NCI-H774 (cell line): ENCODE measurements around the gene MST1.

Experiments used
- DNase-seq: peaks from one replicate; lab custom pipeline; 2025; lab: John Stamatoyannopoulos, UW

Gene MST1

GRCh38 chr3:49689046-49689907, at the start of gene MST1, which contains the start of gene RNF123:
Gene MST1 (minus strand): TSS chr3:49689474. CDS start chr3:49688691, 783 bp downstream.
Gene RNF123 (plus strand): TSS chr3:49689557. CDS start chr3:49691166, 1,609 bp downstream.
- DNase-seq, result no peak

- DNase-seq, result no peak
Measured at GRCh38 chr3:49738067-49738713, 48.9 kb upstream of the MST1 start.

GRCh38 chr3:49734752-49735151, 45.5 kb upstream of the MST1 start:
- no peak for DNase-seq

DNA sequence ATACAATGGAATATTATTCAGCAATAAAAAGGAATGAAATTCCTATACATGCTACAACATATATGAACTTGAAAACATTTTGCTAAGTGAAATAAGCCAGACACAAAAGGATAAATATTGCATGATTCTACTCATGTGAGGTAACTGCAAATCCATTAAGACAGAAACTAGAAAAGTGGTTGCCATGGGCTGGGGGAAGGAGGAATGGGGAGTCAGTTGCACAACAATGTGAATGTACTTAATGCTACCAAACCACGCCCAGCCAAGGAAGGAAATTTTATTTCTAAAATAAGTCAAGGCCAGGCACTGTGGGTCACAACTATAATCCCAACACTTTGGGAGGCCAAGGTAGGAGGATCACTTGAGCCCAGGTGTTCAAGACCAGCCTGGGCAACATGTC, 44.3 kb upstream of the MST1 start:
- no peak for DNase-seq

GRCh38 chr3:49732597-49732996, 43.3 kb upstream of the MST1 start:
- DNase-seq, result no peak

- DNase-seq, result no peak
Measured at GRCh38 chr3:49729966-49730609, 40.8 kb upstream of the MST1 start.

DNA sequence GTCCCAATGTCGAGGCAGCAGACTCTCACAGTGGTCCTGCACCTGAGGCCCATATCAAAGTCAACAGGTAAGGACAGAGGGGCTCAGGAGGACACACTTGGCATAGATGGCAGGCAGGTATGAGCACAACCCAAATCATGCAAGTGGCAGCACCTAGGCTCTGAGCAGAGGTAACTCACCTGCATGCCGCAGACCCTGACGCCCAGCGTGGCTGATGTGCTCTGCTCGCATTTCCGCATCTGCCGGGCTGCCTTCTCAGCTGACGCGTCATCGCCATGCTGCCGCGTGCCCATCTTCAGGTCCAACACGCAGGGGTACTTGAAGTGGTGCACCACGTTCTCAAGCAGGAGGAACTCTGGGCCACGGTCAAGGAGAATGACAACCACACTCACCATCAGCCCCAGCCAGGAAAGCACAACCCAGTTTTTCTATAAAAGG, 38.7 kb upstream of the MST1 start:
- DNase-seq, result no peak

DNA sequence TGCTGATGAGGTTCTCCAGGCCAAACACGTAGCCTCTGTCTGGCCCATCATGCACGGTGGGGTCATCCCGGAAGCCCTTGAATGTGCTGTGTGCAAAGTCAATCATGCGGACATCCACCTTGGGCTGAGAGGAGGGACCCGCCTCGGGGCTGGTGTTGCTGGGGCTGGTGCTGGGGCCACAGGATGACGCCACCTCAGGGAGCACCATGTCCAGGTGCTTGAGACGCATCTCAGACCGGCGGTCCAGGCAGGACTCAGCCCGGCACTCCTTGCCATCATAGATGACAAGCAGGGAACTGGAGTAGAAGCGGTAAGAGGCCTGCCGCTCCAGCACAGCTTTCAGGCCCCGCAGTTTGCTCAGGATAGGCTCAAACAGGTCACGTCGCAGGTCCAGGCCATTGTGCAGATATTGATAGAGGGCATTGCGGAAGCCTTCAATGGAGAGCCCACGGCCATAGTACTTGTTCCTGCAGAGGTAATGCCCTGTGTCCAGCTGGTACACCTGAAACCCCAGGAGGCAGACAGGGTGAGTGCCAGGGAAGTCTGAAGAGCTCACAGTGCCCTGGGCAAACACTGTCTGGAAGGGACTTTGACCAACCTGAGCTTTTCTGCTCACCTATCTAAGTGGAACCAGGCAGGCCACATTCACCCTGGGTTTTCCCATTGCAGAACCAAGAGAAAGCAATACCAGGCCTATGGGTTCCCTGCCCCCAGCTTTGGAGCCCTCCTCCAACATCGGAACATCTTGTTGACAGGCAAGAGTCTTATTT, 38.1 kb upstream of the MST1 start:
- DNase-seq, result no peak

DNA sequence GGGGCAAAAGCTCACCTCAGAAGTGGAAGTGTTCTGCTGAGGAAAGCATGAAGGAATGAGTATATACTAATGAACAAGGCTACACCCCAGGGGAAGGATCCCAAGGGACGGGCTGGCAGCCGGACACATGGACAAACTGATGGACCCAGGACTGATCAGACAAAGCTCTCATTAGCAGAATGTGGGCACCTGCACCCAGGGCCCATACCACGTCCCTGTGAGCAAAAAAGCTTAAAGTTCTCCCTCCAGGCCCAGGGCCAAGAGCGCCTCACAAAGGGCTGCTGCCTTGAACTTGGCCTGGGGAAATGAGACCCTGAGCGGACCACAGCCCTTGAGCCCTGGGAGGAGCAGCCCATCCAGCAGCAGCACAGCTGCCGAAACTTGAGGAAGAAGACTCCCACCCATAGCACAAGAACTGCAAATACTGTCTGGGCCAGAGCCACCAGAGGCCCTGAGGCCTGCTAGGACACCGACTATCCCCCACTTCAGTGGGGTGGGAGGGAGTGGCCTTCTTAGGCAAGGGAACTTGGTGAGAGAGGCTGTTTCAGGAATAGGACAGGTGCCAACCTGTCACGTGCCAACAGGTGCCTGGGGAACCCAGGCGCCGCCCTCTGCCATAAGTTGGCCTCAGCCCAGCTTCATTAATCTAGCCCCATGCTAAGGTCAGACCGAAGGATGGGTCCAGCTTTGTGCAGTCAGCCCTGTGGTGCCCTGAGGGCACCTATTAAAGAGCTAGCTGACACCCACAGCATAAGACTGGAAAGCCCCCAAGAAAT, 36.8 kb upstream of the MST1 start:
- DNase-seq, result no peak

DNA sequence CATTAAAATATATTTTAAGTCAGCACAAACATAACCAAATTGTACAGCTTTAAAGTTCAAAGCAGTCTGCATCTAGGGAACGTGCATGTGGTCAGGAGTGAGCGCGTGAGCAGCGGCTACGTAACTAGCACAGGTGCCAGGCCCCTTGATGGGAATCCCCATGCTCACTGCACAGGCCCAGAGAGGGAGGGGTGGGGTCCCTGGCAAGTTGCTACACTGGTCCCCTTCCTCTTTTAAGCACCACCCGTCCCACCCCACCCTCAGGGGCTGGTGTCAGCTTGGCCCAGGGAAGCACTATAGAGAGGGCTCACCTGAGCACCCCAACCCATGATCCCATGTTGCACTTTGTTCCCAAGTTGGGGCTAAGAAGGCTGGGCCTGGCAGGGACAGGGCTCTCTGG, 35.3 kb upstream of the MST1 start:
- DNase-seq, result no peak

DNA sequence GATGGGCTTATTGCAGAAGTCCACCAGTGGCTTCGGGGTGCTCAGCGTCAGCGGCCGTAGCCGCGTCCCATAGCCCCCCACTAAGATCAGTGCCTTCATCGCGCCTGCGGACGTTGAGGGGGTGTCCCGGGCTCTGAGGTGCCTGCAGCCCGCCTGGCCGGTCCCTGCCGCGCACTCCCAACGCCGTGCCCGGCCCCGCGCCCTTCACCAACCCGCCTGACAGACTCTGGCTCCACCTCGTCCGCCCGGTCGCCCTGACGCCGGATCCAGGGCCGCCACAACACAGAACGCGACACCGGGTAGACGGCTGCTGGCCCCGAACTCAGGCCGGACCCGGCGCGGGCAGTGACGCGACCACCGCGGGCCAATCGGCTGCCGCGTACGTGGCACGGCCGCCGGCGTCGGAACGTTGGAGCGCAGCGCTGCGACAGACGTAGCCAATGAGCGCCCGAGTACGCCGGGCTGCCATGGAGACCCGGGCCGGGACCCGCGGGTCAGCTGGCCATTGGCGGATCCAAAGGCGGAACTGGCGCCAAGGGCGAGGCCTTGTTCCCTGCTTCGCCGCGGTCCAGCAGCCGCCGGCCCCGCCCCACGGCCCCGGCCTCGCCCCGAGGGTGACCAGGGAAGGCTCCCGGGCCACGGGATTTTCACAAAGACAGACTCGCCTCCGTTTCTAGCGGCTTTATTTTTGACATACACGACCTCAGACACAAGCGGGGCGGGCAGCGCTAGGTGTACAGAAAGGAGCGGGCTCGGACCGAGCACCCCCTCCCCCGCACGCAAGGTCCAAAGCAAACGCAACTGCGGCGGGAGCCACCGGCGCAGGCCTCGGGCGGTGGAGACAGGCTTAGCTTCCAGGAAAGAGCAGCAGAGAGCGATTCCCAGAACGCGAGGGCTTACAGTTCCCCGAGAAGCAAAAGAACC, 34.6 kb upstream of the MST1 start, which contains the start of gene GMPPB:
Gene GMPPB (minus strand): TSS at position 324 of the 924 bp plus-strand sequence. CDS start 225 bp downstream, at position 99.
- peak; percentile 86 for DNase-seq

- DNase-seq, result peak; percentile 2
Measured at GRCh38 chr3:49723296-49723627, 34.0 kb upstream of the MST1 start.

DNA sequence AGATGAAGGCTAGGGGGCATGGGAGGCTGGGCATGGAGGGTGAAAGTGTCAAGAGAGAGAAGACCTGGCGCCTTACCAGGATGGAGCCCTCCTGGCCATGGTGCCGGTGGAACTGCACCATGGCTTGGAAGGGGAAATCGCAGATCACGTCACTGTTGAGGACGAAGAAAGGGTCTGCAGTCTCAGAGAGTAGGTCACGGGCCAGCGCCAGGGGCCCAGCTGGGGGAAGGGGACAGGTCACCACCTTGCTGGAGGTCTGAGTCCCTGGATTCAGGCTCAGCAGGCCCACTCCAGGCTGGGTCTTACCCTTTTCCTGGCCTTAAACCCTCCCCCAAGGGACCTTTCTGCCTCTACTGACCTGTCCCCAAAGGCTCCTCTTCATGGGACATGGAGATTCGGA, 33.6 kb upstream of the MST1 start:
- DNase-seq, result no peak

DNA sequence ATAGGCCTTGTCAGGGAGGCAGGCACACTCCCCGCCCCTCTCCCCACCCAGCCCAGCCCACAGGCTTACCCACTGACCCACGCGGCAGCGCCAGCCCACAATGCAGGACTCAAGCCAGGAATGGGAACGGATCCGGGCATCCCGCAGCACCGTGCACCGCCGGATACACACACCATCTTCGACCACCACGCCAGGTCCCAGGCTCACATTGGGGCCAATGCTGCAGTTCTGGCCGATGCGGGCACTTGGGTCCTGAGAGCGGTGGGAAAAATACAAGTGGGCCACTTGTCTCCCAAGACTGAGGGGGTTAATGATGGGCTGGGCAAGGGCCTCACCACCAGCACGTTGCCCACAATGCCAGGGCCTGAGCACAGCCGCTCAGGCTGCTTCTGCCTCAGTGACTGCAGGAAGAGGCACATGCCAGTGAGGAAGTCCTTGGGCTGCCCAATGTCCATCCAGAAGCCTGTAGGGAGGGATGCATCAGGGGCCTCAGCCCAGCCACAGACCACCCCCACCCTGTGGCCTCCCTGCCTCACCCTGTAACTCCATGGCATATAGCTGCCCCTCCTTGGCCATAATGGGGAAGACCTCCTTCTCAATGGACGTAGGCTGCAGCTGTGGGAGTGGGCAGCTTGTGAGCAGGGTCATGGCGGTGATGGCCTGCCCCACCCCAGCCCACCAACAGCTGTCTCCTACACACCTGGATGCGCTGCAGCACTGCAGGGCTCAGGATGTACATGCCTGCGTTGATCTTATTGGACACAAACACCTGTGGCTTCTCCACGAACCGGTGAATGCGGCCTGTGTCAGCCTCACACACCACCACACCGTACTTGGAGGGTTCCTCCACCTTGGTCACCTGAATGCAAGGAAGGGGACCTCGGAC, 32.9 kb upstream of the MST1 start:
- no peak for DNase-seq

- no peak for DNase-seq
Measured at GRCh38 chr3:49721596-49721895, 32.3 kb upstream of the MST1 start.

DNA sequence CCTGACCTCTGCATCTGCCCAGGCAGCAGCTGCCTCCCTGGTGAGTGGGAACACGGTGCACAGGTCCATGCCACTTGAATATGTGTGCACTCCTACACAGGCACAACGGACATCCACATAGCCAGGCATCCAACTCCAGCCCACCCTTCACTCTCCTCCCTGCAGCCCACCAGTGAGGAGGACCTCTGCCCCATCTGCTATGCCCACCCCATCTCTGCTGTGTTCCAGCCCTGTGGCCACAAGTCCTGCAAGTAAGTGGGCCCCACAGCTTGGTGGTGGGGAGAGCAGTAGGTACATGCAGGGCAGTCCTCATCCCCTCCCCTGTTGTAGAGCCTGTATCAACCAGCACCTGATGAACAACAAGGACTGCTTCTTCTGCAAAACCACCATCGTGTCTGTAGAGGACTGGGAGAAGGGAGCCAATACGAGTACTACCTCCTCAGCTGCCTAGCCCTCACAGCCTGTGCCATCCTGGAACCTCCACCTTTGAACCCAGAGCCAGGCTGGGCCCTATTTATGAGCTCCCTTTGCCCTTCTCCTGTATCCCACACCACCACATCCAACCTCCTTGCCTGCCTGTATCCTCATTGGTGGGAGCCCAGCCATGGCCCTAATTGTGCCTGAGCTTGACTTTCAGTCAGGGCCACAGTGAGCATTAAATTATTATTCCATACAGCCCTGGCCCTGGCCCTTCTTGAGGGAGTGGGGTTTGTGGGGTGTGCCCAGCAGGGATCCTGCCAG, 31.8 kb upstream of the MST1 start:
- DNase-seq, result no peak

DNA sequence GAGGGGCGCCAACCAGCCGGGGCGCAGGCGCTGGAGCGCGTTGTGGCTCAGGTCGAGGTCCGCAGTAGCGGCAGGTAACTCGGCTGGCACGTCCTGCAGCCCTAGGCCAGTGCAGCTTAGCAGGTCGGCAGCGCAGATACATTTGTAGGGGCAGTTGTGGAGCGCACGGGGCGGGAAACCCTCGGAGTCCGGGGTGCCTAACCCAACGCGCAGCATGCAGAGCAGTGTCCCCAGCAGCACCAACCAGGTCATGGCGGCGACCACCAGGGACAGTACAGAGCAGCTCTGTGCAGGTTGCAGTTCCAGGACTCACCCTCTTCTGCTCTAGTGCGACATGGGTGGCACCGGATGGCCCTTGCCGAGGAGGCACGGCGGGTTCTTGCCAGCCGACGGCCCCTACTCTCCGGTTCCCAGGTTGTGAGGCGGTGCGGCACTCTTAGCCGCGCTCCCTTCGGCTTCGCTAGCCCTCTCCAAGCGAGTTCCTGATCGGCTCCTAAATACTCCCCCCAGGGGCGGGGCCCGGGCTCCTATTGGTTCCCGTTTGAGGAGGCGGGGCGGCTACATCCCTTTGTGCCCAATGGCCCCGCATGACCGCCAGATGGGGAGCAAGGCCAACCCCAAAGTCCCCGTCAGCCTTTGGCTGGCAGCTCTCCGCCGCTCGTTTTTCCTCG, 30.1 kb upstream of the MST1 start, which contains the start of gene AMIGO3:
Gene AMIGO3 (minus strand): TSS at position 471 of the 671 bp plus-strand sequence. CDS start 219 bp downstream, at position 252.
- peak; percentile 75 for DNase-seq

- DNase-seq, result no peak
Measured at GRCh38 chr3:49718858-49719213, 29.6 kb upstream of the MST1 start.
